Neural cell (in vitro differentiated cells): Measurements from ENCODE around the gene MAP4K2. TPM values are rescaled to one million over a fixed set of nuclear protein-coding genes. Genes with fewer than 3 reads are reported as not detected.

Source experiments
- H2AFZ ChIP-seq: fragments of 200-600, 300-800 bp; sonication (generic), shearing (Covaris generic); 2 replicates; pipeline ENCODE4 v1.6.0; 2014; ENCODE audit warnings: low read depth, mild to moderate bottlenecking, antibody characterized with exemption, low read length, moderate library complexity
- H3F3A ChIP-seq: fragments of 200-600 bp; shearing (Covaris generic); 2 replicates; pipeline ENCODE4 v1.6.1; 2016; ENCODE audit warnings: mild to moderate bottlenecking, moderate library complexity, mixed read lengths, antibody characterized with exemption, low read length; ENCODE audit not compliant: insufficient read depth, poor library complexity, severe bottlenecking
- H3K27ac ChIP-seq: fragments of 200-600, 300-800 bp; sonication (generic), shearing (Covaris generic); 2 replicates; pipeline ENCODE4 v1.5.1; 2014; ENCODE audit warnings: mild to moderate bottlenecking, low read length, moderate library complexity
- H3K27me3 ChIP-seq: fragments of 300-800, 200-600 bp; sonication (generic), shearing (Covaris generic); 2 replicates; pipeline ENCODE4 v1.6.0; 2014; ENCODE audit warnings: mild to moderate bottlenecking, low read depth, low read length, moderate library complexity; ENCODE audit not compliant: insufficient read depth
- H3K36me3 ChIP-seq: fragments of 300-800, 200-600 bp; sonication (generic), shearing (Covaris generic); 2 replicates; pipeline ENCODE4 v1.5.1; 2014; ENCODE audit warnings: mild to moderate bottlenecking, antibody characterized with exemption, low read length, moderate library complexity; ENCODE audit not compliant: insufficient read depth
- H3K4me2 ChIP-seq: fragments of 300-800, 200-600 bp; sonication (generic), shearing (Covaris generic); 2 replicates; pipeline ENCODE4 v1.6.0; 2014; ENCODE audit warnings: mild to moderate bottlenecking, low read length
- H3K4me3 ChIP-seq: fragments of 300-800, 200-600 bp; sonication (generic), shearing (Covaris generic); 2 replicates; pipeline ENCODE4 v1.5.1; 2014; ENCODE audit warnings: mild to moderate bottlenecking, low read length, moderate library complexity
- H3K79me2 ChIP-seq: fragments of 200-600 bp; shearing (Covaris generic); replicated peaks from 2 replicates; pipeline ENCODE4 v1.6.0; 2014; ENCODE audit warnings: mild to moderate bottlenecking, low read length, moderate library complexity; ENCODE audit not compliant: insufficient read depth
- H3K9ac ChIP-seq: fragments of 300-800, 200-600 bp; sonication (generic), shearing (Covaris generic); 2 replicates; pipeline ENCODE4 v1.6.1; 2016; ENCODE audit warnings: mild to moderate bottlenecking, low read length, mixed read lengths
- H3K9me2 ChIP-seq: fragments of 200-600 bp; shearing (Covaris generic); 2 replicates; pipeline ENCODE4 v1.6.1; 2016; ENCODE audit warnings: mild to moderate bottlenecking, low read length, mixed read lengths; ENCODE audit not compliant: insufficient read depth
- H3K9me3 ChIP-seq: fragments of 200-600, 300-800 bp; sonication (generic), shearing (Covaris generic); 2 replicates; pipeline ENCODE4 v1.6.1; 2016; ENCODE audit warnings: mild to moderate bottlenecking, mixed run types, low read length, moderate library complexity, mixed read lengths
- H4K20me1 ChIP-seq: fragments of 200-600 bp; shearing (Covaris generic); 2 replicates; pipeline ENCODE4 v1.6.1; 2016; ENCODE audit warnings: mild to moderate bottlenecking, mixed run types; ENCODE audit not compliant: insufficient read depth
- CTCF ChIP-seq: fragments of 450-650 bp; IDR thresholded peaks from 2 replicates; pipeline ENCODE4 v1.5.1; 2014; ENCODE audit warnings: antibody characterized with exemption, mild to moderate bottlenecking, moderate library complexity; ENCODE audit not compliant: poor library complexity, severe bottlenecking
- EP300 ChIP-seq: fragments of 450-650 bp; conservative IDR thresholded peaks from 2 replicates; pipeline ENCODE4 v1.6.1; 2014; ENCODE audit warnings: antibody characterized with exemption, mild to moderate bottlenecking, moderate library complexity; ENCODE audit not compliant: poor library complexity, severe bottlenecking
- EZH2 ChIP-seq: fragments of 200-600, 300-800 bp; shearing (Covaris generic), sonication (generic); IDR thresholded peaks from 2 replicates; pipeline ENCODE4 v1.6.1; 2014; ENCODE audit warnings: antibody characterized with exemption, low read length, borderline replicate concordance, mild to moderate bottlenecking; ENCODE audit not compliant: insufficient read depth, poor library complexity, severe bottlenecking
- MXI1 ChIP-seq: fragments of 450-650 bp; conservative IDR thresholded peaks from 2 replicates; pipeline ENCODE4 v1.6.1; 2014; ENCODE audit warnings: antibody characterized with exemption, mild to moderate bottlenecking; ENCODE audit not compliant: poor library complexity, severe bottlenecking
- POLR2AphosphoS5 ChIP-seq: IDR thresholded peaks from 2 replicates; pipeline ENCODE4 v1.6.1; 2012
- RAD21 ChIP-seq: fragments of 450-650 bp; conservative IDR thresholded peaks from 2 replicates; pipeline ENCODE4 v1.6.1; 2014; ENCODE audit warnings: antibody characterized with exemption, mild to moderate bottlenecking, moderate library complexity
- REST ChIP-seq: IDR thresholded peaks from 2 replicates; pipeline ENCODE4 v1.6.1; 2012; ENCODE audit warnings: borderline replicate concordance
- SMC3 ChIP-seq: fragments of 450-650 bp; conservative IDR thresholded peaks from 2 replicates; pipeline ENCODE4 v1.6.1; 2014; ENCODE audit warnings: antibody characterized with exemption, mild to moderate bottlenecking, moderate library complexity; ENCODE audit not compliant: poor library complexity
- TAF1 ChIP-seq: IDR thresholded peaks from 2 replicates; pipeline ENCODE4 v1.6.1; 2012; ENCODE audit warnings: low read depth
- polyA plus RNA-seq: library from polyadenylated mRNA; depleted of rRNA; stranded (reverse); fragments of >200 nt; gene quantifications from 2 replicates; pipeline ENCODE4 v1.2.3, GENCODE V29; 2014

The MAP4K2 gene
- polyA plus RNA-seq, 1 donor from 2014 or later = 12.4 TPM

GRCh38 chr11:64799256-64799622 is 3.8 kb downstream of the MAP4K2 start:
- no peak overlapping the region for H3K4me3 ChIP-seq
- H3K9me3 ChIP-seq = no peaks in the 10 kb centered on the region
- no peaks in the 10 kb centered on the region for H4K20me1 ChIP-seq
- H3K79me2 ChIP-seq = no peaks in the 10 kb centered on the region
- H3K27me3 ChIP-seq = no peaks in the 10 kb centered on the region
- H2AFZ ChIP-seq = no peak overlapping the region
- no peak overlapping the region for H3K4me2 ChIP-seq
- no peaks in the 10 kb centered on the region for H3K36me3 ChIP-seq
- no peaks in the 10 kb centered on the region for H3K9me2 ChIP-seq
- no peak for TF ChIP-seq SMC3
- TF ChIP-seq EZH2 = no peak
- TF ChIP-seq CTCF = no peak
- TF ChIP-seq EP300 = no peak
- TF ChIP-seq TAF1 = no peak
- TF ChIP-seq REST = no peak
- TF ChIP-seq RAD21 = no peak
- TF ChIP-seq POLR2AphosphoS5 = no peak
- no peak for TF ChIP-seq MXI1
- no peaks in the 10 kb centered on the region for H3F3A ChIP-seq
- no peak overlapping the region for H3K9ac ChIP-seq
- H3K27ac ChIP-seq = no peak overlapping the region

GRCh38 chr11:64796757-64797541 is 6.1 kb downstream of the MAP4K2 start:
- TF ChIP-seq RAD21 (no peak), CTCF (no peak), REST (no peak), SMC3 (no peak), MXI1 (no peak), POLR2AphosphoS5 (no peak), TAF1 (no peak), EP300 (no peak), EZH2 (no peak)
- no peaks in the 10 kb centered on the region for H3K36me3 ChIP-seq

More at GRCh38 chr11:64796757-64797541, 6.1 kb downstream of the MAP4K2 start:
- H3K27ac ChIP-seq = no peak overlapping the region
- H3K9me3 ChIP-seq = no peaks in the 10 kb centered on the region
- no peak overlapping the region for H3K9ac ChIP-seq
- H3K79me2 ChIP-seq = no peaks in the 10 kb centered on the region
- no peak overlapping the region for H3K4me2 ChIP-seq
- no peak overlapping the region for H2AFZ ChIP-seq
- no peak overlapping the region for H3K4me3 ChIP-seq
- H4K20me1 ChIP-seq = no peaks in the 10 kb centered on the region
- H3F3A ChIP-seq = no peaks in the 10 kb centered on the region
- H3K9me2 ChIP-seq = no peaks in the 10 kb centered on the region
- no peaks in the 10 kb centered on the region for H3K27me3 ChIP-seq
